HL-60 (cell line): Measurements from ENCODE around the gene SCD.

ENCODE experiments used
- CTCF ChIP-seq: IDR thresholded peaks from one replicate; pipeline ENCODE4 v1.5.1; 2011; ENCODE audit warnings: low read length, control low read depth, inconsistent platforms; ENCODE audit not compliant: insufficient read depth
- GABPA ChIP-seq: IDR thresholded peaks from 2 replicates; pipeline ENCODE4 v1.6.1; 2012; ENCODE audit warnings: low read depth
- POLR2AphosphoS5 ChIP-seq: IDR thresholded peaks from 2 replicates; pipeline ENCODE4 v1.6.1; 2012; ENCODE audit warnings: low read depth
- REST ChIP-seq: IDR thresholded peaks from 2 replicates; pipeline ENCODE4 v1.6.1; 2012; ENCODE audit warnings: low read depth; ENCODE audit not compliant: insufficient replicate concordance

- no peak for TF ChIP-seq CTCF
- TF ChIP-seq POLR2AphosphoS5: no peak
- TF ChIP-seq GABPA: no peak
- no peak for TF ChIP-seq REST
These were observed 27.2 kb downstream of the SCD start for GRCh38 chr10:100374200-100374655.
